Transverse colon (tissue), 4 donors: ENCODE measurements around the gene HDGF.

Experiments used
- EP300 ChIP-seq: sonication (generic); formaldehyde crosslinking; IDR thresholded peaks from one replicate; pipeline ENCODE4 v1.6.1; 2017; ENCODE audit warnings: antibody characterized with exemption, low read depth
- POLR2A ChIP-seq: fragments of 450-650 bp; IDR thresholded peaks from one replicate; pipeline ENCODE4 v1.6.1; 2016; ENCODE audit warnings: antibody characterized with exemption, mild to moderate bottlenecking, moderate library complexity
- POLR2AphosphoS5 ChIP-seq, 3 donors: sonication (generic); formaldehyde crosslinking; IDR thresholded peaks; one replicate each; pipeline ENCODE4 v1.6.1; 2016; ENCODE audit warnings: antibody characterized with exemption in 3 of 3
- TF ChIP-seq, protein P1 (sequence below), 5 experiments: fragments of 200-600 bp in 3 of 5; fragments of 450-650 bp in 2 of 5; sonication (generic) in 3 of 5; IDR thresholded peaks; 1 replicate in 2 of 5; 2 replicates in 3 of 5; pipeline ENCODE4 v1.5.1; 2016 to 2017; ENCODE audit warnings: antibody characterized with exemption in 5 of 5, inconsistent platforms in 3 of 5, mild to moderate bottlenecking in 2 of 5, moderate library complexity in 1 of 5

DNA sequence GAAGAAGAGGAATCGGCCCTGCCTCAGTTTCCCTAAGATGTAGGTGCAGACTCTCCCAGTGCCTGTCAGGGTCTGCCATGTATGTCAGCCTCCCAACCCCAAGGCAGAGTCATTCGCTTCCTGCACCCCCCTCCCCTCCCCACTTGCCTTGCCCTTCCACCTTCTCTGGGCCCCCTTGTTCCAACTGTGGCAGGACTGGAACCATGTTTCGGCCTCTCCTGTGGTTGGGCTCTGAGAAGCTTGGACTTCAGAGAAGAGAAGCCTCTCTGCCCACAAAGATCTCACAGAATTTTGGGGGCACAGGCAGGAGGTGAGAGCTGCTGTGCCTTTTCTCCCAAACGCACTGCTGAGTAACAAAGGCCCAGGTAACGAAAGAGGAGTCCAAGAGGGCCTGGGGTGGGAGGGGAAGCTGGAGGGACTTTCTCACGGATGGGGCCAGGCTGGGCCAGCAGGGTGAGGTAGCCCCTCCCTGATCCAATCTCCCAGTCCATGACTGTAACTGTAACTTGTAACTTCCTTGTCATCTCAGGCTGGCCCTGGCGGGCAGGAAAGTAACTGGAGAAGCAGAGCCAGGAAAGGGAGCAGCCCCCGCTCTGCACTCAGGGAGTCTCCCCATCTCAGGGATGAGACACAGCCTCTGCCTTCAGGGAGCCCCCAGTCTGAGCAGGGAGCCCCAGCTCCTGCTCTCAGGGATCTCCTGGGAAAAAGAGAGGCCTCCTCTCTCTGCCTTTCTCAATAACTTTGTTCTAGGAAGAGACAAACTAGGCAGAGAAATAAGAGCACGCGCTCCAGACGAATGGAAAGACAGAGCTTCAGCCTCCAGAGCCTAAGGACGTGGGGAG lies 57.4 kb downstream of the HDGF start:
- TF ChIP-seq, protein P1, sequence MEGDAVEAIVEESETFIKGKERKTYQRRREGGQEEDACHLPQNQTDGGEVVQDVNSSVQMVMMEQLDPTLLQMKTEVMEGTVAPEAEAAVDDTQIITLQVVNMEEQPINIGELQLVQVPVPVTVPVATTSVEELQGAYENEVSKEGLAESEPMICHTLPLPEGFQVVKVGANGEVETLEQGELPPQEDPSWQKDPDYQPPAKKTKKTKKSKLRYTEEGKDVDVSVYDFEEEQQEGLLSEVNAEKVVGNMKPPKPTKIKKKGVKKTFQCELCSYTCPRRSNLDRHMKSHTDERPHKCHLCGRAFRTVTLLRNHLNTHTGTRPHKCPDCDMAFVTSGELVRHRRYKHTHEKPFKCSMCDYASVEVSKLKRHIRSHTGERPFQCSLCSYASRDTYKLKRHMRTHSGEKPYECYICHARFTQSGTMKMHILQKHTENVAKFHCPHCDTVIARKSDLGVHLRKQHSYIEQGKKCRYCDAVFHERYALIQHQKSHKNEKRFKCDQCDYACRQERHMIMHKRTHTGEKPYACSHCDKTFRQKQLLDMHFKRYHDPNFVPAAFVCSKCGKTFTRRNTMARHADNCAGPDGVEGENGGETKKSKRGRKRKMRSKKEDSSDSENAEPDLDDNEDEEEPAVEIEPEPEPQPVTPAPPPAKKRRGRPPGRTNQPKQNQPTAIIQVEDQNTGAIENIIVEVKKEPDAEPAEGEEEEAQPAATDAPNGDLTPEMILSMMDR (IDR thresholded peaks at IDR 0.05): peak in 1 of 5 experiments; percentile 21
- TF ChIP-seq POLR2A (no peak), EP300 (no peak), POLR2AphosphoS5 (IDR thresholded peaks at IDR 0.05) (no peak)
